Testis (tissue), 3 donors: ENCODE data around the gene A3GALT2. TPM values are rescaled to one million over a fixed set of nuclear protein-coding genes. Genes with fewer than 3 reads are reported as not detected.

Source experiments
- DNase-seq: peaks from one replicate; pipeline ENCODE4 v3.0.0-alpha.2; 2019
- H3K27ac ChIP-seq, 2 donors: fragments of 200-600 bp; sonication (generic); one replicate each; pipeline ENCODE4 v1.5.1; 2019
- H3K27me3 ChIP-seq: fragments of 200-600 bp; sonication (generic); one replicate; pipeline ENCODE4 v1.5.1; 2019
- H3K36me3 ChIP-seq: fragments of 200-600 bp; sonication (generic); one replicate; pipeline ENCODE4 v1.5.1; 2017; ENCODE audit warnings: low read depth; ENCODE audit errors: missing control alignments
- H3K4me1 ChIP-seq: fragments of 200-600 bp; sonication (generic); one replicate; pipeline ENCODE4 v1.5.1; 2019
- H3K4me3 ChIP-seq, 2 donors: fragments of 200-600 bp; sonication (generic); one replicate each; pipeline ENCODE4 v1.5.1; 2017 to 2019
- H3K9me3 ChIP-seq: fragments of 200-600 bp; sonication (generic); one replicate; pipeline ENCODE4 v1.5.1; 2017
- CTCF ChIP-seq, 3 experiments: fragments of 450-650 bp in 2 of 3; fragments of 200-600 bp in 1 of 3; sonication (generic) in 1 of 3; IDR thresholded peaks; one replicate each; pipeline ENCODE4 v1.5.1; 2016 to 2019; ENCODE audit warnings: antibody characterized with exemption in 3 of 3, mild to moderate bottlenecking in 2 of 3, moderate library complexity in 1 of 3
- POLR2A ChIP-seq: fragments of 450-650 bp; IDR thresholded peaks from one replicate; pipeline ENCODE4 v1.6.1; 2017; ENCODE audit warnings: antibody characterized with exemption, mild to moderate bottlenecking, moderate library complexity
- WGBS, 2 donors: methylation state at CpG; one replicate each; pipeline ENCODE4 v1.1.5; 2018; 5-methylcytosine and 5-hydroxymethylcytosine counted together
- intact Hi-C: fragments of 100-400 bp; cut with DNase I; formaldehyde crosslinking; loops from one replicate; pipeline ENCODE4 v1.15.1; 2023; ENCODE audit warnings: low total_unique reads
- polyA plus RNA-seq: library from polyadenylated mRNA; stranded (reverse); fragments of 350-450 nt; fragmentation: Illumina TruSeq; extraction: RNeasy Lipid Tissue Mini Kit (QIAGEN cat#74804); gene quantifications from one replicate; pipeline ENCODE4 v1.2.3, GENCODE V29; 2014; ENCODE audit warnings: low read depth, low replicate concordance; ENCODE audit not compliant: insufficient read depth
- total RNA-seq, 2 donors: library from RNA; depleted of rRNA; stranded (reverse); fragments of >200 nt; gene quantifications; one replicate each; pipeline ENCODE4 v1.2.3, GENCODE V29; 2016

Gene A3GALT2
- total and polyA plus RNA-seq, 3 donors from 2014 or later = 0.87 to 1.7 TPM; not detected in 1

GRCh38 chr1:33358795-33359503 lies 38.1 kb upstream of the A3GALT2 start:
- 95 to 97% methylated on average over 3 of the region's 3 CpGs for WGBS, 2 donors
- no peak for TF ChIP-seq POLR2A
- TF ChIP-seq CTCF (IDR thresholded peaks at IDR 0.05) = no peak
- no peaks in the 10 kb centered on the region for H3K9me3 ChIP-seq
- no peak for DNase-seq
- no peak overlapping the region for H3K27ac ChIP-seq
- no peaks in the 10 kb centered on the region for H3K36me3 ChIP-seq
- intact Hi-C loops = no loop called here
- H3K4me1 ChIP-seq = peaks cover 8% of the 10 kb centered on the region
- no peak overlapping the region for H3K4me3 ChIP-seq
- no peaks in the 10 kb centered on the region for H3K27me3 ChIP-seq

DNA sequence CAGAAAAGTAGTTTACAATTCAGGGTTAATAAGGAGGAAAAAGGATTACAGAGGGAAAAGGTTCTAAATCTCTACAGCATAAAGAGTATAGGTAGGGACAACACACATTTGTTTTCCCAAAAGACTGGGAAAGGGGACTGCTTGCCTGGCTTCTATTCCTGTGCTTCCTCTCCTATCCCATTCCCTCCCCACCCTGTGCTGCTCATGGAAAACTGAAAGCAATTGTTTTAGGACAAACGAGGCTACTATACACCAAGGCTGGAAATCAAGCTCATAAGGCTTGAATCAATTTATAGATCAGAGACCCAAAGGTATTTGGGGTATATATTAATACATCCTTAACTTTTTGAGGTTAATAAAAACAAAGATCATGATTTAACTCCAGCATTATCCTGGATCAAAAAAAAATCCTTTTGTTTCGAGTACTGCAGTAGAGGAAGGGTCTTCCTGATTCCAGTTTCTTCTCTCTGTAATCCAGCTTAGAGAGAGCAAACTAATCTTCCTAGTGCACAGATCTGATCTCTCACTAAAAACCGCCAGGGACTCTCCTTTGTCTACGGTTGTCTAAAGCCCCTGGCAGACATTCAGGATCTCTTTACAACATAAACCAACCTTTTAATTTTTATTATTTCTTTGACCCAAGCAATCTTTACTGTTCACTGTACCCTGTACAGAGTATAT lies 37.4 kb upstream of the A3GALT2 start:
- no peaks in the 10 kb centered on the region for H3K9me3 ChIP-seq
- TF ChIP-seq POLR2A (no peak), CTCF (IDR thresholded peaks at IDR 0.05) (no peak)
- no peak for DNase-seq
- no peak overlapping the region for H3K4me3 ChIP-seq
- H3K27ac ChIP-seq = no peak overlapping the region
- H3K27me3 ChIP-seq = no peaks in the 10 kb centered on the region
- no peaks in the 10 kb centered on the region for H3K36me3 ChIP-seq
- WGBS, 2 donors = 83 to 87% methylated on average over 4 of the region's 4 CpGs
- peaks cover 1% of the 10 kb centered on the region for H3K4me1 ChIP-seq
- intact Hi-C loops = no loop called here

- H3K4me1 ChIP-seq = no peaks in the 10 kb centered on the region
- no peak for DNase-seq
- intact Hi-C loops = no loop called here
- no peaks in the 10 kb centered on the region for H3K27me3 ChIP-seq
- TF ChIP-seq POLR2A = no peak
- TF ChIP-seq CTCF (IDR thresholded peaks at IDR 0.05) = no peak
- H3K4me3 ChIP-seq = no peak overlapping the region
- no peaks in the 10 kb centered on the region for H3K9me3 ChIP-seq
- H3K27ac ChIP-seq = no peak overlapping the region
- 96 to 98% methylated on average over 5 of the region's 5 CpGs for WGBS, 2 donors
- H3K36me3 ChIP-seq = no peaks in the 10 kb centered on the region
Measured at GRCh38 chr1:33357099-33357498, 36.2 kb upstream of the A3GALT2 start.

- H3K4me3 ChIP-seq = no peak overlapping the region
- no peaks in the 10 kb centered on the region for H3K4me1 ChIP-seq
- WGBS, 2 donors = 87 to 93% methylated on average over 12 to 16 of the region's 16 CpGs
- H3K27ac ChIP-seq = no peak overlapping the region
- H3K27me3 ChIP-seq = no peaks in the 10 kb centered on the region
- TF ChIP-seq CTCF (IDR thresholded peaks at IDR 0.05) (no peak), POLR2A (no peak)
- intact Hi-C loops = no loop called here
- no peaks in the 10 kb centered on the region for H3K9me3 ChIP-seq
- H3K36me3 ChIP-seq = no peaks in the 10 kb centered on the region
- no peak for DNase-seq
Measured at GRCh38 chr1:33354707-33355316, 33.9 kb upstream of the A3GALT2 start.
